Measurements from ENCODE around the gene LPAR3. TPM values are rescaled to one million over a fixed set of nuclear protein-coding genes. Genes with fewer than 3 reads are reported as not detected.

LPAR3 gene
- total and polyA plus RNA-seq, 2 experiments from 2014 or later, result 10.4 to 36.9 TPM

- Histone ChIP-seq H3K4me3 (no peak overlapping the region), H3K27me3 (ENCODE audit: insufficient read depth) (no peaks in the 10 kb centered on the region), H3K79me2 (replicated peaks; ENCODE audit: insufficient read depth) (no peaks in the 10 kb centered on the region), H3K36me3 (ENCODE audit: insufficient read depth) (no peaks in the 10 kb centered on the region), H4K20me1 (replicated peaks; ENCODE audit: insufficient read depth) (no peaks in the 10 kb centered on the region), H2AFZ (no peak overlapping the region), H3K9me2 (ENCODE audit: insufficient read depth) (no peaks in the 10 kb centered on the region), H3F3A (replicated peaks; ENCODE audit: low read depth) (no peaks in the 10 kb centered on the region), H3K27ac (ENCODE audit: low read depth) (no peak overlapping the region), H3K4me2 (no peak overlapping the region), H3K4me1 (ENCODE audit: insufficient read depth) (no peaks in the 10 kb centered on the region)
- ATAC-seq, result no peak
- Mint-ChIP-seq H3K27ac (no peak overlapping the region), H3K36me3 (ENCODE audit: low read depth) (no peaks in the 10 kb centered on the region), H3K9me3 (no peaks in the 10 kb centered on the region; the same call in 2 of the 3 replicates), H3K27me3 (ENCODE audit: insufficient read depth, low read depth, poor library complexity) (peaks cover 4% of the 10 kb centered on the region), H3K4me1 (no peaks in the 10 kb centered on the region), H3K4me3 (no peak overlapping the region)
- no peak for DNase-seq (ENCODE audit: low spot score)
- TF ChIP-seq JUNB (IDR thresholded peaks at IDR 0.05; ENCODE audit: unreplicated experiment), result no peak
- TF ChIP-seq, protein P1, sequence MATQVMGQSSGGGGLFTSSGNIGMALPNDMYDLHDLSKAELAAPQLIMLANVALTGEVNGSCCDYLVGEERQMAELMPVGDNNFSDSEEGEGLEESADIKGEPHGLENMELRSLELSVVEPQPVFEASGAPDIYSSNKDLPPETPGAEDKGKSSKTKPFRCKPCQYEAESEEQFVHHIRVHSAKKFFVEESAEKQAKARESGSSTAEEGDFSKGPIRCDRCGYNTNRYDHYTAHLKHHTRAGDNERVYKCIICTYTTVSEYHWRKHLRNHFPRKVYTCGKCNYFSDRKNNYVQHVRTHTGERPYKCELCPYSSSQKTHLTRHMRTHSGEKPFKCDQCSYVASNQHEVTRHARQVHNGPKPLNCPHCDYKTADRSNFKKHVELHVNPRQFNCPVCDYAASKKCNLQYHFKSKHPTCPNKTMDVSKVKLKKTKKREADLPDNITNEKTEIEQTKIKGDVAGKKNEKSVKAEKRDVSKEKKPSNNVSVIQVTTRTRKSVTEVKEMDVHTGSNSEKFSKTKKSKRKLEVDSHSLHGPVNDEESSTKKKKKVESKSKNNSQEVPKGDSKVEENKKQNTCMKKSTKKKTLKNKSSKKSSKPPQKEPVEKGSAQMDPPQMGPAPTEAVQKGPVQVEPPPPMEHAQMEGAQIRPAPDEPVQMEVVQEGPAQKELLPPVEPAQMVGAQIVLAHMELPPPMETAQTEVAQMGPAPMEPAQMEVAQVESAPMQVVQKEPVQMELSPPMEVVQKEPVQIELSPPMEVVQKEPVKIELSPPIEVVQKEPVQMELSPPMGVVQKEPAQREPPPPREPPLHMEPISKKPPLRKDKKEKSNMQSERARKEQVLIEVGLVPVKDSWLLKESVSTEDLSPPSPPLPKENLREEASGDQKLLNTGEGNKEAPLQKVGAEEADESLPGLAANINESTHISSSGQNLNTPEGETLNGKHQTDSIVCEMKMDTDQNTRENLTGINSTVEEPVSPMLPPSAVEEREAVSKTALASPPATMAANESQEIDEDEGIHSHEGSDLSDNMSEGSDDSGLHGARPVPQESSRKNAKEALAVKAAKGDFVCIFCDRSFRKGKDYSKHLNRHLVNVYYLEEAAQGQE (IDR thresholded peaks at IDR 0.05; ENCODE audit: unreplicated experiment), result no peak
- no peak for TF ChIP-seq CREB1 (CRISPR knock-in tag; IDR thresholded peaks at IDR 0.05; ENCODE audit: low read depth)
- no peak for TF ChIP-seq STAT1 (IDR thresholded peaks at IDR 0.05; ENCODE audit: unreplicated experiment)
- TF ChIP-seq ZNF114 (CRISPR knock-in tag; IDR thresholded peaks at IDR 0.05), result no peak
- TF ChIP-seq NANOG (IDR thresholded peaks at IDR 0.05; ENCODE audit: borderline replicate concordance), result no peak
- TF ChIP-seq POLR2AphosphoS5 (IDR thresholded peaks at IDR 0.05; ENCODE audit: low read depth), result no peak
- TF ChIP-seq ZNF331 (CRISPR knock-in tag; IDR thresholded peaks at IDR 0.05; ENCODE audit: low read depth), result no peak
Measured at GRCh38 chr1:84809023-84809422, 84.0 kb downstream of the LPAR3 start.

- no peaks in the 10 kb centered on the region for H3K4me1 ChIP-seq (ENCODE audit: insufficient read depth)
- no peak overlapping the region for H3K4me2 ChIP-seq
- H3K27ac ChIP-seq (ENCODE audit: low read depth), result no peak overlapping the region
- Mint-ChIP-seq H3K9me3 (no peaks in the 10 kb centered on the region; the same call in 2 of the 3 replicates), H3K4me1 (no peaks in the 10 kb centered on the region), H3K4me3 (no peak overlapping the region), H3K27me3 (ENCODE audit: insufficient read depth, low read depth, poor library complexity) (peaks cover 4% of the 10 kb centered on the region), H3K36me3 (ENCODE audit: low read depth) (no peaks in the 10 kb centered on the region), H3K27ac (no peak overlapping the region)
- H3K9me2 ChIP-seq (ENCODE audit: insufficient read depth), result no peaks in the 10 kb centered on the region
- H2AFZ ChIP-seq, result no peak overlapping the region
- DNase-seq (ENCODE audit: low spot score) (no peak), ATAC-seq (no peak)
- no peaks in the 10 kb centered on the region for H3K36me3 ChIP-seq (ENCODE audit: insufficient read depth)
- H3K27me3 ChIP-seq (ENCODE audit: insufficient read depth), result no peaks in the 10 kb centered on the region
- H3F3A ChIP-seq (replicated peaks; ENCODE audit: low read depth), result no peaks in the 10 kb centered on the region
- H3K79me2 ChIP-seq (replicated peaks; ENCODE audit: insufficient read depth), result no peaks in the 10 kb centered on the region
- H4K20me1 ChIP-seq (replicated peaks; ENCODE audit: insufficient read depth), result no peaks in the 10 kb centered on the region
- no peak overlapping the region for H3K4me3 ChIP-seq
- TF ChIP-seq EZH2 (IDR thresholded peaks at IDR 0.05; ENCODE audit: low read depth, unreplicated experiment) (no peak), ZNF331 (CRISPR knock-in tag; IDR thresholded peaks at IDR 0.05; ENCODE audit: low read depth) (no peak), EZH2phosphoT487 (IDR thresholded peaks at IDR 0.05; ENCODE audit: unreplicated experiment) (no peak), STAT1 (IDR thresholded peaks at IDR 0.05; ENCODE audit: unreplicated experiment) (no peak), JUNB (IDR thresholded peaks at IDR 0.05; ENCODE audit: unreplicated experiment) (no peak)
- TF ChIP-seq, protein P2, sequence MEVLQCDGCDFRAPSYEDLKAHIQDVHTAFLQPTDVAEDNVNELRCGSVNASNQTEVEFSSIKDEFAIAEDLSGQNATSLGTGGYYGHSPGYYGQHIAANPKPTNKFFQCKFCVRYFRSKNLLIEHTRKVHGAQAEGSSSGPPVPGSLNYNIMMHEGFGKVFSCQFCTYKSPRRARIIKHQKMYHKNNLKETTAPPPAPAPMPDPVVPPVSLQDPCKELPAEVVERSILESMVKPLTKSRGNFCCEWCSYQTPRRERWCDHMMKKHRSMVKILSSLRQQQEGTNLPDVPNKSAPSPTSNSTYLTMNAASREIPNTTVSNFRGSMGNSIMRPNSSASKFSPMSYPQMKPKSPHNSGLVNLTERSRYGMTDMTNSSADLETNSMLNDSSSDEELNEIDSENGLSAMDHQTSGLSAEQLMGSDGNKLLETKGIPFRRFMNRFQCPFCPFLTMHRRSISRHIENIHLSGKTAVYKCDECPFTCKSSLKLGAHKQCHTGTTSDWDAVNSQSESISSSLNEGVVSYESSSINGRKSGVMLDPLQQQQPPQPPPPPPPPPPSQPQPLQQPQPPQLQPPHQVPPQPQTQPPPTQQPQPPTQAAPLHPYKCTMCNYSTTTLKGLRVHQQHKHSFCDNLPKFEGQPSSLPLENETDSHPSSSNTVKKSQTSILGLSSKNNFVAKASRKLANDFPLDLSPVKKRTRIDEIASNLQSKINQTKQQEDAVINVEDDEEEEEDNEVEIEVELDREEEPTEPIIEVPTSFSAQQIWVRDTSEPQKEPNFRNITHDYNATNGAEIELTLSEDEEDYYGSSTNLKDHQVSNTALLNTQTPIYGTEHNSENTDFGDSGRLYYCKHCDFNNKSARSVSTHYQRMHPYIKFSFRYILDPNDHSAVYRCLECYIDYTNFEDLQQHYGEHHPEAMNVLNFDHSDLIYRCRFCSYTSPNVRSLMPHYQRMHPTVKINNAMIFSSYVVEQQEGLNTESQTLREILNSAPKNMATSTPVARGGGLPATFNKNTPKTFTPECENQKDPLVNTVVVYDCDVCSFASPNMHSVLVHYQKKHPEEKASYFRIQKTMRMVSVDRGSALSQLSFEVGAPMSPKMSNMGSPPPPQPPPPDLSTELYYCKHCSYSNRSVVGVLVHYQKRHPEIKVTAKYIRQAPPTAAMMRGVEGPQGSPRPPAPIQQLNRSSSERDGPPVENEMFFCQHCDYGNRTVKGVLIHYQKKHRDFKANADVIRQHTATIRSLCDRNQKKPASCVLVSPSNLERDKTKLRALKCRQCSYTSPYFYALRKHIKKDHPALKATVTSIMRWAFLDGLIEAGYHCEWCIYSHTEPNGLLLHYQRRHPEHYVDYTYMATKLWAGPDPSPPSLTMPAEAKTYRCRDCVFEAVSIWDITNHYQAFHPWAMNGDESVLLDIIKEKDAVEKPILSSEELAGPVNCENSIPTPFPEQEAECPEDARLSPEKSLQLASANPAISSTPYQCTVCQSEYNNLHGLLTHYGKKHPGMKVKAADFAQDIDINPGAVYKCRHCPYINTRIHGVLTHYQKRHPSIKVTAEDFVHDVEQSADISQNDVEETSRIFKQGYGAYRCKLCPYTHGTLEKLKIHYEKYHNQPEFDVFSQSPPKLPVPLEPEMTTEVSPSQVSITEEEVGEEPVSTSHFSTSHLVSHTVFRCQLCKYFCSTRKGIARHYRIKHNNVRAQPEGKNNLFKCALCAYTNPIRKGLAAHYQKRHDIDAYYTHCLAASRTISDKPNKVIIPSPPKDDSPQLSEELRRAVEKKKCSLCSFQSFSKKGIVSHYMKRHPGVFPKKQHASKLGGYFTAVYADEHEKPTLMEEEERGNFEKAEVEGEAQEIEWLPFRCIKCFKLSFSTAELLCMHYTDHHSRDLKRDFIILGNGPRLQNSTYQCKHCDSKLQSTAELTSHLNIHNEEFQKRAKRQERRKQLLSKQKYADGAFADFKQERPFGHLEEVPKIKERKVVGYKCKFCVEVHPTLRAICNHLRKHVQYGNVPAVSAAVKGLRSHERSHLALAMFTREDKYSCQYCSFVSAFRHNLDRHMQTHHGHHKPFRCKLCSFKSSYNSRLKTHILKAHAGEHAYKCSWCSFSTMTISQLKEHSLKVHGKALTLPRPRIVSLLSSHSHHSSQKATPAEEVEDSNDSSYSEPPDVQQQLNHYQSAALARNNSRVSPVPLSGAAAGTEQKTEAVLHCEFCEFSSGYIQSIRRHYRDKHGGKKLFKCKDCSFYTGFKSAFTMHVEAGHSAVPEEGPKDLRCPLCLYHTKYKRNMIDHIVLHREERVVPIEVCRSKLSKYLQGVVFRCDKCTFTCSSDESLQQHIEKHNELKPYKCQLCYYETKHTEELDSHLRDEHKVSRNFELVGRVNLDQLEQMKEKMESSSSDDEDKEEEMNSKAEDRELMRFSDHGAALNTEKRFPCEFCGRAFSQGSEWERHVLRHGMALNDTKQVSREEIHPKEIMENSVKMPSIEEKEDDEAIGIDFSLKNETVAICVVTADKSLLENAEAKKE (CRISPR knock-in tag; IDR thresholded peaks at IDR 0.05), result no peak
Measured at GRCh38 chr1:84803604-84804003, 89.4 kb downstream of the LPAR3 start.

Data from GM23338 (cell line).